ENCODE data around the gene ACAA1. TPM values are rescaled to one million over a fixed set of nuclear protein-coding genes. Genes with fewer than 3 reads are reported as not detected.
A peak's percentile ranks its signal among the peaks of the same experiment; 100 is the strongest.
"Not testable (repeated sequence)": the region's sequence is repeated elsewhere in the genome, so short reads cannot be mapped to it uniquely, and the experiment has no call there.

The ACAA1 gene
- total RNA-seq, 1 experiment from 2014 or later, result 12.5 TPM

DNA sequence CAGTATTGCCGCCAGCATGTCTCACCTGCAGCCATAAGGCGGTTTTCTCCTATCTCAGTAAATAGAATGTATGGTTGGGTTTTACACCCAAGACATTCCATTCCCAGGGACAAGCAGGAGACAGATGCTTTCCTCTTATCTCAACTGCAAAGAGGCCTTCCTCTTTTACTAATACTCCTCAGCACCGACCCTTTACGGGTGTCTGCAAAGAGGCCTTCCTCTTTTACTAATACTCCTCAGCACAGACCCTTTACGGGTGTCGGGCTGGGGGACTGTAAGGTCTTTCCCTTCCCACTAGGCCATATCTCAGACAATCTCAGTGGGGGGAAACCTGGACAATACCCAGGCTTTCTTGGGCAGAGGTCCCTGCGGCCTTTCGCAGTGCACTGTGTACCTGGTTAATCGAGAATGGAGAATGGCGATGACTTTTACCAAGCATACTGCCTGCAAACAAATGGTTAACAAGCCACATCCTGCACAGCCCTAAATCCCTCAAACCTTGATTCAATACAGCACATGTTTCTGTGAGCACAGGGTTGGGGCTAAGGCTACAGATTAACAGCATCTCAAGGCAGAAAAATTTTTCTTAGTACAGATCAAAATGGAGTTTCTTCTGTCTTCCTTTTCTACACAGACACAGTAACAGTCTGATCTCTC lies 1.2 kb downstream of the ACAA1 start:
- DNase-seq (ENCODE audit: low read depth), result not testable (repeated sequence)

- DNase-seq (ENCODE audit: low read depth), result not testable (repeated sequence)
These were observed 2.3 kb downstream of the ACAA1 start for GRCh38 chr3:38134517-38135143.

DNA sequence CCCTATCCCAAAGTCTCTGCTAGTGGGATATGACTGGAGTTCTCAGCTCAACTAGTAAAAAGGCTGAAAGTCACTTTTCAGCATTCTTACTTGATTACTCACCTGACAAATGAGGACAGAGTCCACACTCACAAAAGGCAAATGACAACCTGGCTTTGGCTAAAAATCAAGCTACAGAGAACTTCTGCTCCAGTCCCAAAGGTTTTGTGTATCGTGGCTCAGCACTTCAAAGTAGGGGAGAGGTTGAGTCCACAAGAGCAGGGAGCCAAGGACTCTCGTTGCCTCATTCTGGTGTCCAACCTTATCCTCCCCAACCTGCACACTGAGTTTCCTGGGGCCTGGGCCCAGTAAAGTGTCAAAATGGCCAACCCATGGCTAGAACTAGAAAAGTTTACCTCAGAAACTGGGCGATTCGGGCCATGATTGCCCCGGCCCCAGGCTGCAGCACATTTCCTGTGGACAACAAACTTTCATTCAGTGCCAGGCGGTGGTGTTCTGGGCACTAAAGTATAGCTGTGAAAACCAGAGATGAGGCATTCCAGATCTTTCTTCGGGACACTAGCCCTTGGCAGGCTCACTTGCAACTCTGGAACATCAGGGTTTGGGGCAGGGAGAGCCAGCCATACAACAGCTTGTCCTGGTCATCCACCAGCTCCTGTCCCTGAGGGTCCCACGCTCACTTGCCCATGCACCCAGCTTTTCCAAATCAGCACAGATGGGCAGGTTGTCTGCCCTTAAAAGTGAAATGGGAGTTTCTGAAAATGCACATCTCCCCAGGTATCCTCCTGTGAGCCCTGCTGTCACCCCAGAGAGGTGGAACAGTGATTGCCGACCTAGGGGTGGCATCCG lies 3.1 kb downstream of the ACAA1 start:
- no peak for DNase-seq (ENCODE audit: low read depth)

DNA sequence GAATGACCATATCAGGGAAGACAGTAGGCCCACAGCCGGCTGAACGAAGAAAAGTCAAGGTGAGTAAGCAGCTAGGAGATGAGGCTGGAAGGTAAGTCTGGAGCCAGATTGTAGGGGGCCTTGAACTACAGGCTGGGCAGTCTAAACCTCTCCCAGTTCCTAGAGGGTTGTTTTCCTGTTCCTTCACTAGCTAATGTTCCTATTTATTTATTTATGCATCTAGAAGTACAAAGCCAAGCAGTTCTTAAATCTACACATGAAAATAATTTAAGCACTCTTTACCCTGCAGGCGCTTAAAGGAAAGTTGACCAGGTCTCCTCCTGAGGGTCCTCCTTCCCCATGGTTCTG lies 3.7 kb downstream of the ACAA1 start:
- DNase-seq (ENCODE audit: low read depth), result no peak

GRCh38 chr3:38131621-38132369 lies 5.1 kb downstream of the ACAA1 start:
- DNase-seq (ENCODE audit: low read depth), result peak; percentile 14

GRCh38 chr3:38130631-38131065 lies 6.3 kb downstream of the ACAA1 start:
- no peak for DNase-seq (ENCODE audit: low read depth)

- no peak for DNase-seq (ENCODE audit: low read depth)
These were observed 7.9 kb downstream of the ACAA1 start for GRCh38 chr3:38129058-38129457.

- no peak for DNase-seq (ENCODE audit: low read depth)
These were observed 8.6 kb downstream of the ACAA1 start for GRCh38 chr3:38128303-38128655.

DNA sequence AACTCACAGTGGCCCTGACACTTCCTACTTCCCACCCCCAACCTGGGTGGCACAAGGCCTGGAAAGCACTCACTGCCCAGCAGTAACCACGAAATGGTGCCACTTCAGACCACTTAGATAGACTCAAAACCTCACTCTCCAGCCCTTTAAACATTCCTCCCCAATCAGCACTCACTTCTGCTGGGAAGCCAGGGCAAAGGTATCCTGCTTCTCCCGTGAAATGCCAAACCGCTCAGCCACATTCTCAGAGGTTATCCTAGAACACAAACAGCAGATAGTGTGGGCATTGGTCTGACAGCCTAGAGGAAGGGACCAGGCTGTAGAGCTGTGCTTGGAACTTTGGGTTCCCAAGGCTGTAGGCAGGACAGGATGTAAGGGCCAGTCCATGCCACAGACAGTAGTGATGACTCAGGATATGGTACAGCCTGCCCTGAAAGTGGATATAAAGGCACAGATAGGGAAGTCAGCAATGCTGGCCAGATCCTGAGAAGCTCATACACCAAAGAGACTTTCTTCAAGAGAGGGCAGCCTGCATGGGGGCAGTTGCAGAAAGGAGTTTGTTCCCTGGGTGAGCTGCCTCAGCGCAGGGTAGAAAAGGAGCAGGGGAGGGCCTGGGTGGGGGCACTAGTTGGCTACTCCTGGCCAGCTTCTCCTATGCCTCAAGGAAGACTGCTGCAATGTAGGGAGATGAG lies 9.2 kb downstream of the ACAA1 start:
- no peak for DNase-seq (ENCODE audit: low read depth)

- no peak for DNase-seq (ENCODE audit: low read depth)
These were observed 10.6 kb downstream of the ACAA1 start for GRCh38 chr3:38126121-38126892.

GRCh38 chr3:38125305-38126120 lies 11.4 kb downstream of the ACAA1 start:
- DNase-seq (ENCODE audit: low read depth), result no peak

GRCh38 chr3:38124324-38125122 lies 12.4 kb downstream of the ACAA1 start:
- no peak for DNase-seq (ENCODE audit: low read depth)

GRCh38 chr3:38122712-38123290 lies 14.1 kb downstream of the ACAA1 start:
- DNase-seq (ENCODE audit: low read depth), result no peak

GRCh38 chr3:38121832-38122461 lies 15.0 kb downstream of the ACAA1 start:
- no peak for DNase-seq (ENCODE audit: low read depth)

- no peak for DNase-seq (ENCODE audit: low read depth)
These were observed 15.5 kb downstream of the ACAA1 start for GRCh38 chr3:38121451-38121831.

DNA sequence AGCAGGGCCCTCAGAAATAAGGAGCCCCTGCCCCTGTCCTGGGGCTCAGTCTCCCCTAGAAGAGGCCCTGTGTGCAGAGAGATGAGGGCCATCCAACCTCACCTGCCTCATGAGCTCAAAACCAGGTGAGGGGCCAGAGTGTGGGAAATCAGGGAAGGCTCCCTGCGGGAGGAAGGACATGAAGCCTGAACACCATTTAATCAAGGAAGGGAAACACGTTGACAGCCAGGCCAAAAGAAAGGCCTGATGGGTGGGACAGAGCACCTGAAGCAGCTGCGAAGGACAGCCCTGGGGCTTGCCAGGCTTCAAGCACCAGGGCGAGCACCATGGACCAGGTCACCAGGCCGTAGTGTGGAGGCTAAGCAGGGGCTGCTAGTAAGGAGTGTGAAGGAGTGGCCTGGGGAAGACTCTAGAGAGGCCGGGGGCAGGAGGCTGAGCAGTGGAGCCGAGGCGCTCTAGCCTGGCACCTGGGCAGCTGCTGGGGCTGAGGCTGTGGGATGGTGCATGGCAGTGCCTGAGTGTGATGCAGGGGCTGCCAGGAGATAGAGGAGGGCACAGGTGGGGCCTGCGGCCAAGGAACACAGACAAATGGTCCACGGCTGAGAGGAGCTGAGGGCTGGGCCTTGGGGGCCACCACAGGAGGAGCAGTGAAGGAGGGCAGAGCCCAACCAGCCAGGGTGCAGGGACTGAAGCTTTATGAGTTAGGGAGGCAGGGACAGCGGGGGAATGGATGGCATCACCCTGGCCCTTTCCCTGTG lies 16.1 kb downstream of the ACAA1 start:
- no peak for DNase-seq (ENCODE audit: low read depth)
